Caco-2 (cell line): ENCODE measurements around the gene UNK. TPM values are rescaled to one million over a fixed set of nuclear protein-coding genes. Genes with fewer than 3 reads are reported as not detected.
"Not testable (repeated sequence)": the region's sequence is repeated elsewhere in the genome, so short reads cannot be mapped to it uniquely, and the experiment has no call there.

Experiments used
- BruUV-seq: library from RNA; stranded (reverse); fragments of 400-500 nt; replicated peaks from 2 replicates; lab custom pipeline; 2021; lab: Mats Ljungman, UMichigan
- CTCF ChIA-PET: fragments of 300-600 bp; sonication (Branson Sonifier 250); formaldehyde crosslinking; loops from one replicate; lab custom pipeline; 2022; ENCODE audit warnings: antibody characterized with exemption; lab: Charles Lee
- POLR2A ChIA-PET: fragments of 300-600 bp; sonication (Branson Sonifier 250); formaldehyde crosslinking; loops from one replicate; lab custom pipeline; 2022; ENCODE audit warnings: antibody characterized with exemption; lab: Charles Lee
- DNase-seq, 2 experiments: peaks; one replicate each; pipeline versions ENCODE4 v3.0.0 to v3.0.0-alpha.2; 2020 to 2022
- H3K27me3 ChIP-seq: replicated peaks from 2 replicates; pipeline ENCODE4 v1.6.0; 2011; ENCODE audit warnings: low read length; ENCODE audit not compliant: control insufficient read depth, insufficient read depth
- H3K36me3 ChIP-seq: 2 replicates; pipeline ENCODE4 v1.5.1; 2011; ENCODE audit warnings: low read length; ENCODE audit not compliant: control insufficient read depth, insufficient read depth
- H3K4me1 ChIP-seq: fragments of 250-450 bp; sonication (Bioruptor Pico); 2 replicates; pipeline ENCODE4 v1.5.1; 2020; ENCODE audit warnings: mild to moderate bottlenecking
- H3K4me3 ChIP-seq: 2 replicates; pipeline ENCODE4 v1.5.1; 2011; ENCODE audit warnings: low read depth, mild to moderate bottlenecking, control low read depth, low read length
- H3K9me3 ChIP-seq: fragments of 250-450 bp; sonication (Bioruptor Pico); 2 replicates; pipeline ENCODE4 v1.5.1; 2020; ENCODE audit warnings: mild to moderate bottlenecking, moderate library complexity
- H3K27ac Mint-ChIP-seq: one replicate; pipeline ENCODE4 v1.8.0; 2022; ENCODE audit warnings: mixed read lengths; ENCODE audit not compliant: unreplicated experiment
- H3K27me3 Mint-ChIP-seq: one replicate; pipeline ENCODE4 v1.8.0; 2022; ENCODE audit warnings: mixed read lengths; ENCODE audit not compliant: insufficient read depth, unreplicated experiment
- H3K36me3 Mint-ChIP-seq: one replicate; pipeline ENCODE4 v1.8.0; 2022; ENCODE audit warnings: mild to moderate bottlenecking, mixed read lengths; ENCODE audit not compliant: insufficient read depth, unreplicated experiment
- H3K4me1 Mint-ChIP-seq: one replicate; pipeline ENCODE4 v1.8.0; 2022; ENCODE audit warnings: low read depth, mixed read lengths; ENCODE audit not compliant: unreplicated experiment
- H3K4me3 Mint-ChIP-seq: one replicate; pipeline ENCODE4 v1.8.0; 2022; ENCODE audit warnings: mild to moderate bottlenecking, moderate library complexity, mixed read lengths; ENCODE audit not compliant: unreplicated experiment
- H3K9me3 Mint-ChIP-seq: one replicate; pipeline ENCODE4 v1.8.0; 2022; ENCODE audit warnings: mixed read lengths; ENCODE audit not compliant: unreplicated experiment
- CTCF ChIP-seq, 2 experiments: fragments of 200-600 bp in 1 of 2; IDR thresholded peaks; 1 replicate in 1 of 2; 2 replicates in 1 of 2; pipeline versions ENCODE4 v1.5.1 to v1.8.0; 2011 to 2022; ENCODE audit warnings: antibody characterized with exemption in 1 of 2, control low read depth in 1 of 2, inconsistent platforms in 1 of 2, low read depth in 1 of 2, low read length in 1 of 2, mild to moderate bottlenecking in 1 of 2, moderate library complexity in 1 of 2; ENCODE audit not compliant: insufficient read depth in 1 of 2, severe bottlenecking in 1 of 2, unreplicated experiment in 1 of 2
- intact Hi-C: fragments of 100-400 bp; cut with micrococcal nuclease; formaldehyde crosslinking; loops from one replicate; pipeline ENCODE4 v1.10.0; 2022; ENCODE audit not compliant: unreplicated experiment
- total RNA-seq: library from RNA; stranded (reverse); gene quantifications from 2 replicates; pipeline ENCODE4 v1.2.3, GENCODE V29; 2022

Gene UNK
- total RNA-seq, 1 experiment from 2014 or later: 33.3 TPM

GRCh38 chr17:75861927-75862317 lies 77.3 kb downstream of the UNK start:
- intact Hi-C loops: no loop called here
- Histone ChIP-seq H3K36me3 (no peaks in the 10 kb centered on the region), H3K27me3 (no peaks in the 10 kb centered on the region), H3K9me3 (no peaks in the 10 kb centered on the region), H3K4me3 (no peak overlapping the region), H3K4me1 (no peaks in the 10 kb centered on the region)
- Mint-ChIP-seq H3K4me1 (no peaks in the 10 kb centered on the region), H3K27ac (no peak overlapping the region), H3K36me3 (no peaks in the 10 kb centered on the region), H3K4me3 (no peak overlapping the region), H3K27me3 (no peaks in the 10 kb centered on the region), H3K9me3 (no peaks in the 10 kb centered on the region)
- TF ChIP-seq CTCF (IDR thresholded peaks at IDR 0.05; ENCODE audit: insufficient read depth in 1 of 2, low read depth in 1 of 2, low read length in 1 of 2, severe bottlenecking in 1 of 2, unreplicated experiment in 1 of 2): no peak
- POLR2A ChIA-PET: no interaction called here
- no TSS peak for BruUV-seq
- no peak for DNase-seq
- CTCF ChIA-PET: interaction anchor here (0.9 to 1.3 kb wide), 4 partner anchors 16 to 97 kb away, joined by 3 to 5 read pairs (median 4); partner anchors contain the start of genes GALK1 and TRIM65

GRCh38 chr17:75864448-75864871 lies 79.9 kb downstream of the UNK start:
- POLR2A ChIA-PET: no interaction called here
- no peak overlapping the region for H3K27ac Mint-ChIP-seq
- Histone ChIP-seq H3K4me3 (no peak overlapping the region), H3K9me3 (no peaks in the 10 kb centered on the region), H3K36me3 (no peaks in the 10 kb centered on the region), H3K4me1 (no peaks in the 10 kb centered on the region), H3K27me3 (no peaks in the 10 kb centered on the region)
- no peaks in the 10 kb centered on the region for H3K4me1 Mint-ChIP-seq
- no peak overlapping the region for H3K4me3 Mint-ChIP-seq
- no peak for DNase-seq
- H3K27me3 Mint-ChIP-seq: no peaks in the 10 kb centered on the region
- no peaks in the 10 kb centered on the region for H3K36me3 Mint-ChIP-seq
- CTCF ChIA-PET: interaction anchor here (0.7 to 1.1 kb wide), 3 partner anchors 9 to 19 kb away, joined by 4 to 7 read pairs (median 7); partner anchors contain the start of genes TRIM47 and WBP2
- no peaks in the 10 kb centered on the region for H3K9me3 Mint-ChIP-seq
- no peak for TF ChIP-seq CTCF (IDR thresholded peaks at IDR 0.05; ENCODE audit: insufficient read depth in 1 of 2, low read depth in 1 of 2, low read length in 1 of 2, severe bottlenecking in 1 of 2, unreplicated experiment in 1 of 2)
- intact Hi-C loops: no loop called here
- BruUV-seq: no TSS peak

GRCh38 chr17:75864887-75865286 lies 80.3 kb downstream of the UNK start:
- H3K9me3 Mint-ChIP-seq, H3K4me1 ChIP-seq, H3K27me3 ChIP-seq, H3K4me3 ChIP-seq, H3K9me3 ChIP-seq, DNase-seq, H3K36me3 Mint-ChIP-seq, H3K27ac Mint-ChIP-seq, intact Hi-C loops, H3K4me3 Mint-ChIP-seq, BruUV-seq, H3K4me1 Mint-ChIP-seq, H3K27me3 Mint-ChIP-seq, H3K36me3 ChIP-seq: not testable (repeated sequence)
- CTCF ChIA-PET: interaction anchor here (0.7 to 1.1 kb wide), 4 partner anchors 10 to 232 kb away, joined by 3 to 7 read pairs (median 6); partner anchors contain the start of genes TRIM47 and WBP2
- POLR2A ChIA-PET: interaction anchor here (0.6 kb wide), 1 partner anchor 99 kb away, joined by 4 read pairs; no protein-coding TSS in a partner anchor

GRCh38 chr17:75865404-75866188 lies 81.0 kb downstream of the UNK start:
- CTCF ChIA-PET: interaction anchor here (0.7 to 1.1 kb wide), 3 partner anchors 10 to 233 kb away, joined by 3 to 7 read pairs (median 7); partner anchors contain the start of genes TRIM47 and WBP2
- not testable (repeated sequence) for H3K36me3 Mint-ChIP-seq

GRCh38 chr17:75868730-75869281 lies 84.2 kb downstream of the UNK start:
- H3K4me1 ChIP-seq, H3K4me3 ChIP-seq, H3K4me3 Mint-ChIP-seq, H3K27ac Mint-ChIP-seq, intact Hi-C loops, H3K9me3 Mint-ChIP-seq, BruUV-seq, DNase-seq, POLR2A ChIA-PET, H3K36me3 ChIP-seq, H3K36me3 Mint-ChIP-seq, H3K27me3 Mint-ChIP-seq, H3K27me3 ChIP-seq, H3K9me3 ChIP-seq, H3K4me1 Mint-ChIP-seq: not testable (repeated sequence)
- CTCF ChIA-PET: interaction anchor here (1.1 kb wide), 1 partner anchor 9 kb away, joined by 3 read pairs; no protein-coding TSS in a partner anchor

More at GRCh38 chr17:75865404-75866188, 81.0 kb downstream of the UNK start:
- H3K4me3 ChIP-seq, H3K4me3 Mint-ChIP-seq, H3K27me3 ChIP-seq, H3K9me3 ChIP-seq, BruUV-seq, H3K36me3 ChIP-seq, H3K27ac Mint-ChIP-seq, H3K4me1 ChIP-seq, H3K4me1 Mint-ChIP-seq, H3K9me3 Mint-ChIP-seq, H3K27me3 Mint-ChIP-seq, DNase-seq, intact Hi-C loops: not testable (repeated sequence)
- POLR2A ChIA-PET: interaction anchor here (0.6 kb wide), 1 partner anchor 100 kb away, joined by 4 read pairs; no protein-coding TSS in a partner anchor
